Smooth muscle cell of the brain vasculature (primary cell): Measurements from ENCODE around the gene RAB7B.

ENCODE experiments used
- DNase-seq: peaks from one replicate; pipeline ENCODE4 v3.0.0-alpha.2; 2012; ENCODE audit warnings: low read depth, low spot score

Gene RAB7B

DNA sequence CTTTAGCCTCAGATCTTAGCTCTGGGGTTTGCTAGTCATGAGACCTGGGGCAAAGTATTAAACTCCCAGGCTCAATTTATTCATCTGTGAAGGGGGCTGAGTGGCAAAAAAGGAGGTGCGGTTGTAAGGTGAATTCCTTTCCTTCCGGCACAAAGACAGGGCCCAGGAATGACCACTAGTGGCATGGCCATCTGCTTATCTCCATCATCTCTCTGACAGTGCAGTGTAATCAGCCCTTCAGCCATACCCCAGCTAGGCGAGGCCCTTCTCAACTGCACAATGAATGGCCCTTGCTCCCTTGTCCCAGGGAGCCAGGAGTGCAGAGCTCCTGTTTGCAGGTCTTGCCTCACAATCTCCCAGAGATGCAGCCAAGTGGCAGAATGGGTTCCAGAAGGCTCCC is 54.3 kb downstream of the RAB7B start:
- DNase-seq: no peak

DNA sequence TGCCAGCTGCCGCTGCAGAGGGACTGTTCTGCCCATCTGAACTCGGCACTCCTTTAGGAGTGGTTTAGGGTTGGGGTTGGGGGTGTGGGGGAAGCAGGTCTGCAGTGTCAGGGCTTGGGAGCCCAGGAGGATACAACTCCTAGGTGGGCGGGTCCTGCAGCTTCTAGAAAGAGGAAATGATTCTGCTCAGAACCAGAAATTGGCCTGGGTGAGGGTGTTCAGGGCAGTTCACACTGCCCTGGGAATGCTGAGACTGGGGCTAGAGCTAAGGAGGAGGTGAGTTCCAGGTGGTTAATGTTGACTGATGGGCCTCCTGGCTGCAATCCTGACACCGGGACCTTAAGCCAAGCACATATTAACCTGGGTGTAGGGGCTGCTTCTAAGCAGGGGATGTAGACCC is 55.2 kb downstream of the RAB7B start:
- no peak for DNase-seq

DNA sequence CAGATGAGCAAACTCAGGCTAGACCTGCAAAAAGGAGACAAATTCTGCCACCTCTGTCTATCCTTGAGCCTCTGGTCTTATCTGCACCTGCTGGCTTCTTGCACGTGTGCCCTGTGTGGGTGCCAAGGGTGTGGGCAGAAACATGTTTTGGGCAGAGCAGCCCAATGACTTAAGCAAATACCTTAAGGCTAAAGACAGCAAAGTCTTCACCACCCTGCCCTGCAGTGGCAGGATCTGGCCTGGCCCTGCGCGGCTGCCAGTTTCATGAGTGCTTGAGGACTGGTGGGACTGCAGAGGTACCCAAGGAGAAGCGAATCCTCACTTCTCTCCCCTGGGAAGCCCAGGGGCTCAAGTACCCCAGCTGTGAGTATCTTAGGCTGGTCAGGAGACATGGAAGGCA is 56.2 kb downstream of the RAB7B start:
- no peak for DNase-seq

DNA sequence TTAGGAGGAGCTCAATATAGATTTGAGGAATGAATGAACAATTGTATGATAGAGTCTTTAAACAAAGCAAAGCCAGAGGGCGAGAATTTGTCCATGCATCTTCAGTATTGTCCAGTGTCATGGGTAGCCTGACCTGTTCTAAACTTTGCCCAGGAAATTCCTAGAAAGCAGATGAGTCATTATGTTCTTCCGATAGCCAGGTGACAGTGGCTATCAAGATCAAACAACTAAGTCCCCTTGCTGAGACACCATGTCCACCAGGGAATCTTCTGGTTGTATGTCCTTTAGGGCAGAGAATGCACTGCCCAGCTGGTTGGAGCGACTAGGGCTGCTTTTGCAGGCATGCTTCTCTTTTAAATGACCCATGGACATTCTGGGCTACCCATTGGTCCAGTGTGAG is 58.1 kb downstream of the RAB7B start:
- no peak for DNase-seq

DNA sequence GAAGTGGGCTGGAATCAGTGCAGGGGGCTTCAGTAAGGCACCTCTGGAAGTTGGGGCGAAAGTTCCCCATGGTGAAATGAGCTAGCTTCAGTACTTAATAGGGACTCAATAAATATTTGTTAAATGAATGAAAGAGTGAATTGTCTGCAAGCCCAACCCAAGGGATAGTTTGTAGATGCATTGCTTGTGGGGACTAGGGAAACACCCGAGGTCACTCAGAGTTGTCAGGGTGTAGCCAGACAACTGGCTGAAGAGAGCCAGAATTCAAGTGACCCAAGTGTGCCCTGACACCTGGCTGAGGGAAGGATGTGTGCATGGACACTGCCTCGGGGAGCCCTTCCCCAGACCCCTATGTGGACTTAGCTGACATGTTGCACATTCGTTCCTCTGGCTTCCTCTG is 58.7 kb downstream of the RAB7B start:
- no peak for DNase-seq

DNA sequence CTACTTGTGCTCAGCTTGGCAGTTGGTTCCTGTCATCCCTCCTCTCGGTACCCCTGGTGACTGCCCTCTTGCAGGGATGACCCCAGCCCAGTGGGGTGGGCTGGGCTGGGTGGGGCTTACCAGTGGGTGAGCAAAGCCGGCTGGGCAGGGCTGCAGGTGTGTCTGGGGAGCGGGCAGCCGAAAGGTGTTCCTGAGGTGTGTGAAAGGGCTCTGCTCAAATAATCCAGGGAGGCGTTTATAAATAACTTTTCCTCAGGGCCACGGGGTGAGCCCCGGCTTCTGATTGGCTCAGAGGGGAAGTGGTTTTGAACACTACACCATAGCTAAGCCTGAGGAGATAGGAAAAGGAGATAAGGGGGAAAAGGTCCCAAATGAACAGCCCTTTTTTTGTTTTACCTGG is 60.0 kb downstream of the RAB7B start, which contains the start of gene SLC26A9:
TSS of gene SLC26A9 (minus strand) at position 212 of the 400 bp plus-strand sequence. CDS start 7,636 bp downstream, outside the sequence.
- DNase-seq: no peak

DNA sequence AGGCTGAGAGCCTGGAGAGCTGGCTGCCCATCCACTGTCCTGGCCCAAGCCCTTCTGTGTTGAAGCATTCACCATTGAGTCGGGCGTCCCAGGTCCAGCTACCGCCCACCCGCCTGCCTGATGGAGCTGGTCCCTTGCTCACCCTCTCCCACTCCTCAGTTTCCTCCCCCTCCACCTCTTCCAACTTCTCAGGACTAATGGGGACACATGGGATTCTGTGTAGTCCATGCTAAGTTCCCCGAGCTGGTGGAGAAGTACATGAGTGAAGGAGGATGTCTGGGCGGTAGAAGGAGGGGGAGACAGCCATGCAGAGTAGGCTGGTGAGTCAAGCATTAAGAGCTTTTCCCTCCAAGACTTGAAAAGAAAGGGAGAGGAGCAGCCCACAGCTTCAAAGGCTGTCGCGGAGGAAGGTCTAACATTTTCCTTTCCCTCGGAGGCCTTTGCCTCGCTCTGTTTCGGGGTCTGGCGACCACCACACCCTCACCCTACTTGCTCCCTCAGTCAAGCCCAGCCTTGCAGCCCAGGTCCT is 60.5 kb downstream of the RAB7B start:
- no peak for DNase-seq

DNA sequence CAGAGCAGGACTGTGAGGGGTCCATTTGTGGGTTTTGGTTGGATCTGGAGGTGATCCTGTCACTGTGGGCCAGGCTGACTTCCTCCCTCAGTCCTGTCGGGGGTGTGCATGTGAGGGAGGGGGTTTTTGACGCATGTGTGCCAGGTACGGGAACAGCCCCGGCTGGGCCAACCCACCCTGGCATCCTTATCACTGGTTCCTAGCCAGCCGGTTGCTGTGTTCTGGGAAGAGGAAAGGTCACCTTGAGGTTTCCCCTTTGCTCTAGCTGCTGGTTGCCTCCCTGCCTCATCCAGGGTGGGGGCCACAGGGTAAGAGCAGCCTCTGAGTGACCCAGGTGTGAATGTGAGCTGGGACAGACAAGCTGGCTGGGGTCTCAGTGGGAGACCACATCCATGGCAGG is 62.5 kb downstream of the RAB7B start:
- DNase-seq: no peak

DNA sequence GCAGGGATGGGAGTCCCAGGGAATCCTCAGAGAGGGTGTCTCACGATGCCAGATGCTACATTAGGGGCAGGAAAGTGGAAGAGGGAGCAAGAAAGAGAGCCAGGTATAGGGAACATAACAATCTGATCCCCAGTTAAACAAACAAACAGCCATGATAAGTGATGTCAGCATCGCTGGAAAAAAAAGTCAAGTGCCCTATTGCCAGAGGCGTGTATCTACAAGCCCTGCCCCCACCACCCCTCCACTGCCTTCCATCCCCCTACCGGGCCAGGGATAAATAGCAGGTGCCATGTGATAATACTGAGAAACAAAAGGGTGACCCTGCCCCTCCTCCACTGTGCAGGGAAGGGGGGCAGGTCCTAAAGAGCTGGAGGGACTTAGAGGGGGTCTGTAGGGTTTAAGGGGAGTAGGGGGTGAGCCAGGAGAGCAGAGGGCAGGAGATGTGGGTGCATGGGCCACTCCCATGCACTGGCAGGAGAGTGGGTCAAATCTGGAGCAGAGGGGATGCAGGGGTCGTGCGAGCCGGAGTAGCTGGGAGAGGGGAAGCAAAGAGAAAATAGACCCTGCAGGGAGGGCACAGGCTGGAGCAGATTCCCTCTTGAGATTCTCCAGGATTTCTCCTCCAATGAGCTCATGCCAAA is 63.4 kb downstream of the RAB7B start:
- DNase-seq: no peak

DNA sequence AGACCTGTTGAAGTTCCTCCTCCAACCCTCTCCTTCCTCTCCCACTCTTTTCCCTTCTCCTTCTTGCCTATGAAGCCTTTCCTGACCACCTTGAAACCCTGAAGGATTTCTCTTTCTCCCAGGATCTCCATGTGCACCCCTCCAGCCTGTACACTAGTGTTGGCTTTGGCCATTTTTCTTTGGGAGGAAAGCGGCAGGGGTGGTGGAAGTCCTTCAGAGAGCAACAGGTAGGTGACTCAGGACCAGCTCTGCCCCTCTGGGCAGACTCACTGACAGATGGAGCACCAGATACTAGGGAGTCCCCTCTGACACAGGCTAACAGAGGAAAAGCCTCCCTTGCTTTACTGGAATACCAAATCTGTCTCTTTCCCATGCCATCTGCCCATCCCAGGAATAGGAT is 64.5 kb downstream of the RAB7B start:
- DNase-seq: no peak

DNA sequence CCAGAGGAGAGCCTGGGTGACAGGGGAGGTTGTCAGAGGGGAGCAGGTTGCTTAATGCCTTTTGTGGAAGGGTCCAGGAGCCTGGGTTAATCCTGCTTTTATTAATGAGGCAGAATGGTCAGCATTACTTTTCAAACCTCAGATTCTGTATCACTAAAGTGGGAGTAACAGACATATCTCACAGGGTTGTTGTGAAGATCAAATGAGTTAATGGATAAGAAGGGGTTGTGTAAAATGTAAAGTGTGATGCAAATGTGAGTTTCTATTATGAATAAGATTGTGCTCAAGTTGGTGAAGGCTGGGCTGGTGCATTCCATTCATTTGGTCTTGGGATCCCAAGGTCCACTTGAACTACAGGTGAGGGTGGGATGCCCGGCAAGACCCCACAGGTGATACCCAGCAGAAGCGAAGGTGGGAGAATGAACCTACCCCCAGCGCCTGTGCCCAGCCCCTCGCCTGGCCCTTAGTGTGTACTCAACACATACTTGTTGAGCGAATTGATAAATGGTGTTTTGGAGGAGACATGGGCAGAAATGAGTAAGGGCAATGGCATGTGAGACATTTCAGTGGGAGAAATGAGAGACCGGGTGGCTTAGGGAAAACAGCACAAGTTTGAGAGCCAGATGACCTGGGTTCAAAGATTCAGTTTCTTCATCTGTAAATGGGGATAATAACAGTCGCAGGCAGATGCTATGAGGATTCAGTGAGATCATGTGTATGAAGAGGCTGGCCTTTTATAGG is 66.2 kb downstream of the RAB7B start:
- DNase-seq: no peak

DNA sequence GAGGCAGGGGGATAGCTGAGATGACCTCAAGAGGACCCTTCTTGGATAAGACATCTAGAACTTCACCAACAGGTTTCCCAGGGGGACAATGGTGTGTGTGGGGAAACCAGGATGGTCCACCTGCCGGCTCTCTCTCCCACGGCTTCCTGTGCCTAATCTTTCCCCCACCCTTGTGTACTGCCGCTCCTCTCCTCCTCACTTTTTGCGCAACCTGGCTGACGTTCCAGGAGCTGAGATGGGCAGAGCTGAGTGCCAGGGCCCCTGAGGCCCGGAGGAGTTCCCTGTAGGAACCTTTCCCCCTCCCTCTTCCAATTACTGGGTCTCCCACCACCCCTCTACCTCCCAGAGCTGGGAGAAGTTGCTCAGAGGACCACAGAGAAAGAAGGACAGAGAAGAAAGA is 66.9 kb downstream of the RAB7B start:
- no peak for DNase-seq

DNA sequence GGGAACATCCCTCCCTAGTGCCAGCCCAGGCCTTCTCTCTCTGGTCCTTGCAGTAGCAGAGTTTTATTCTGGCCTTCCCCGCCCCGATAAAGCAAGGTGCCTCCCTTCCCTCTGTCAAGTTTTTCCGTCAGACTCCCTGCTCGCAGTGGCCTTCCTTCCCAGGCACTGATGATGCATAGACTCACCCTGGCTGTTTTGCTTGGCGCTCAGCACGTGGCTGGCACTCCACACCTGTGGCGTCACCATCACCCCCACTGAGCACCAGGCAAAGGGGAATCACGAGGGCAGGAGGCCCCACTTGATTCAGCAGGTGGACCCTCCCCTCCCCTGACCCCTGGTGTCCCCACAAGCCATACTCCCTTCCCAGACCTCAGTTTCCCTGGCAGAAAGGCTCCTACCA is 67.3 kb downstream of the RAB7B start:
- DNase-seq: no peak

DNA sequence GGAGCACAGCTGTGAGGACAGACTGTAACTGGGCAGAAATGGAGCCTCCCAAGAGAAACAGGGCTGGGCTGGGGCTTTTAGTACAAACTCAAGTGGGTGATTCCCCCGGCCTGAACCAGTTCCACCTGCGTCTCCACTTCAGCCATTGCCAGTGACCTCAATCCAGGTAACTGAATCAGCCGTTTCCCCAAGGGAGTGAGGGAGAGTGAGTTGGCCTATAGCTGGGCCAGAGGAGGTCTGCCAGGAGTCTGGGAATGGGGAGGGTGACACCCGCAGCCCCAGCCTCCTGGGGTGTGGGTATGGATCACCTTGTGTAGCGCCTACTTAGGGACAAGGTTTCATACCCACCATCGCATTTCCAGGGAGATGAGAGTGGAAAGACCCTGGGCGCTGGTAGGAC is 68.4 kb downstream of the RAB7B start:
- no peak for DNase-seq

DNA sequence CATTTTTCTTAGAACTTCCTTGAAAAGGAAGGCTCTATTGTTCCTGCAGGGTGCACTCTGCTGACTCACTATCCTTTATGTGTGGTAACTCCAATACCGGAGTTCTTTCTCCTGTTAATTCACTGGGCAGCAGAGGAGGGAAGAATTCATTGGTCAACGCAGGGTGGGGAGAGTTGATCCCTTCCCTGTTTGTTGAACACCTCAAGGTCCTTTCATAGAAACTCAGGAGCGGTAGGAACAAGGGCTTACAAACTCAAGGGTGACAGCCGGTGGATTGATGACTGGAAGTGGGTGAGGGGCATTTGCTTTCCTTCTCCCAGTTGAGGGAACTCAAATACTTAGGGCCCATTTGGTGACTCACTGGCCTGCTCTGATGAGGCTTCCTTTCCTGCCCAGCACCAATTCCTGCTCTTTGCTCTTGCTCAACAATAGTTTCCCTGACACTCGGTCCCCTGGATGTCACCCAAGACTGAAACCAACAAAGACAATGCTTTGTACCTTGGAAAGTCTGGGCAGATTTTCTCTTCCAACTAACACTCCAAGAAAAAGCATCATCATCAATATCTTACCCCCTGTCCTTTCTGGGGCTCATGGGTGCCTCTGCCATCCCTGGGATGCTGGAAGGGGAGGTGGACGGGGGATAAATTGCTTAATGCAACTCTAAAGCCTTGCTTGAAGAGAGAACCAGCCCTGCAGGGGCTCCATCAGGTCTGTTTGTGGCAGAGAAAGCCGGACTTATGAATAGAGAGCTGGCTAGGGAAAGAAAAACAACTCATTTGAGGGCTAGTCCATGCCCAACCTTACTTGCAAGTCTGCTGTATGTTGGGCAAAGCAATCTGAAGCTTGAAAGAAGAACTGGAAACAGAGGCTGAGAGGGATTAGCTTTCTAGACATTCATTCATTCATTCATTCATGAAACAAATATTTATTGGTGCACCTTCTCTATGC is 69.2 kb downstream of the RAB7B start:
- no peak for DNase-seq

DNA sequence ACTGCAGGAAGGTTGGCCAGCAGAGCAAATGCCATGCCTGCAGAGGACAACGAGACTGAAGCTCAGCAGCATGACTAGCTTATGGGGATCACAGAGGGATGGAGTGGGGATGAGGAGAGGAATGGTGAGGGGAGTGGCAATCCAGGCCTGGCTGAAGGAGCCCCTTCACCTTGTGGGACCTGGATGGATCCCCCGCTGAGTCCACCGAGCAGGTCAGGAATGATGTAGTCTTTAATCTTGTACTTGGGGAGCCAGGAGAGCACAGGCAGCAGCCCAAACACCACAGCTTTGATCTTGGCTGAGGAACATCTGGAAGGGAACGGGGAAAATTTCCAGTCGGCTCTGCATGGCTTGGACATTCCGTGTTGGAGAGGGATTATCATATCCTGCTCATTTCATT is 70.4 kb downstream of the RAB7B start:
- DNase-seq: no peak

DNA sequence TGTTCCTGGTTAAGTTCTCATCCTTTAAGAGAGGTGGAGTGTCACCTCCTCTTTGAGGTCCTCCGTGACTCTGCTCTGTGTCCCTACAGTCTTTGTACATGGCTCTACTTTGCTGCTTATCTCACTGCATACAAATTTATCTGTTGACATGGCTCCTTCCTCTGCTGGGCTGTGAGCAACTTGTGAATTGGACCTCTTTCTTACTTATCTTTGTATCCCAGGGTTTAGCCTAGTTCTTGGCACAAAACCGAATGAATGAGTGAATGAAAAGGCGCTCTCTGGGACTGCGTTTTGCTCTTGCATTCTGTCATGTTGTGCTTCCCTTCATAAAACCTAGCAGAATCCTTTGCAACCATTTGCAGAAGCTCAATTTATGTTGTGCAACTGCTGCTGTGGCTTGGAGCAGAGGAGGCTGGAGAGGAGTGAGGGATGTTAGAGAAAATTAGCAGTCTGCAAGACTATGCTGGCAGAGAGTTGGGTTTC is 72.4 kb downstream of the RAB7B start:
- DNase-seq: no peak

DNA sequence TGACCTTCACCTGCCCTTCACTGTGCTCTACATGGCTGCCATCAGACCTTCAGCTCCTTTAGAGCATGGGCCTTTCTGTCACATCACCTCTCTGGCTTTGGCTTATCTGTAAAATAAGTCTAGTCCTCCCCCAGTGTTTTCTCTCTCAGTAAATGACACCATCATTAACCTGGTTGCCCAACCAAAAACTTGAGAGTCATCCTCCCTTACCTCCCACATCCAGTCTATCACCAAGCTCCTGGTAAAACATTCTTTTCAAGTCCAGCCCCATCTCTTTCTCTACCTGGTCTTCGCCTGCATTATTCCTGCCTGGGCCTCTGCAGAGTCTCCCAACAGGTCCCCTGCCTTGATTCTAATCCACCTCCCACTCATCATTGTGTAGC is 73.0 kb downstream of the RAB7B start:
- no peak for DNase-seq

DNA sequence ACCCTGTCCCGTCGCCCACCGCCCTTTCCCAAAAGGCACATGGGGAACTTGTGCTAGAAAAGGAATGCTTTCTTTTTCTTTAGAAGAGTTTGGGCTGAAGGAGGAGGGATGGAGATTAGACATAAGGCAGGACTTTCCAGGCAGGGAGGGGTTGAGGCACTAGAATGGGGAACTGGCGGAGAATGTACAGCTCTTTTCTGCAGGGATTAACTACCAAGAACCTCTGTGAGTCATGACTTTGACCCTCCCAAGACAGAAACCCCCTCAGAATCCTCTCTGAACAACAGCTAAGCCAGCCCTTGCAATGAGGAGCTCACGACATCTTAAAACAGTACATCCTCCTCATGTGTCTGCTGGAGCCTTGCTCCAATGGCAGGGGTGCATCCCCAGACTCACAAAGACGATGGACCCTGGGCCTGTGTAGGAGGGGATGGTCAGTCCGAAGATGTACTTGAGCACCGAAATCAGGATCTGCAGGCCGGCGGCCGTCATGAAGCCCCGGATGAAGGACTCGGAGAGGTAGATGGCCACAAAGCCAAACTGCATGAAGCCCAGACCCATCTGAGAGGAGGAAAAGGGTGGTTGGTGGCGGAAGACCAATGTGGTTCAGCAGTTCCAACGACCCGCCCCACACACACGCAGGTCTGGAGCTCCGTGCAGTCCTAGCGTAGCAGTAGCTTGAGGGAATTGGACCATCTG is 73.5 kb downstream of the RAB7B start:
- no peak for DNase-seq

DNA sequence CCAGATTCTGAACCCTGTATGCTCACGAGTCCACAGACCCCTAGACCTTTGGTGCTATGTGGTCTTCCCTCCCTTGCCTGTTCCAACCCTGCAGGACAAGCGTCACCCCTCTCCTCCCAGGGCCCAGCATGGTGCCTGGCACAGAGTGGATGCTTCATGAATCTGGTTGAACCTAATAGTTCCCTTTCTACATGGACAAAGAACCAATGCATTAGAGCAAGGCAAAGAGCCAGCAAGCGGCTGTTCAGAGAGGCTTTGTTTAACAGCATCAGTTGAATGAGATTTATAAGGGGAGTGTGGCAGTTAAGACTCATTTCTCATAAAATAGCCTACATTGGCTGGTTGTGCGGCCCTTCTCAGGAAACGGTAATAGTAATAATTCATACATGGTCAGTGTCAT is 74.9 kb downstream of the RAB7B start:
- no peak for DNase-seq

DNA sequence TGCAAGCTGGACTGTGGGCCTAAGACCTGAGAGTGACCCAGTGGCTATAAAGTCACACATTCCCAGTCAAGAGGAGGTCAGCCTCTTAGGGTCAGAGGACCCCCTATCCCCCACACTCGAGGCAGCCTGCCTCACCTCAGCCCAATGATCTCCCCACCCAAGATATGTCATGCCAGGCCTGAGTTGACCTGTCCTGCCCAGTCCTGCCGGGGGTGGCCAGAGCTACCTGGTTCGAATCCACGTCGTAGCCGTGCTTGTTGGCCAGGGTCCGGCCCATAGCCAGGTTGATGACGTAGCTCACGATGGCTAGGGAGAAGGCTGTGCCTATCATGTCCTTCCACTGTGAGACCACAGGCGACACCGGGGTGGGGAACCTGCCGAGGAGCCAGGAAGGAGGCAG is 75.5 kb downstream of the RAB7B start:
- DNase-seq: no peak
